ENCODE results near the gene USP14.

DNA sequence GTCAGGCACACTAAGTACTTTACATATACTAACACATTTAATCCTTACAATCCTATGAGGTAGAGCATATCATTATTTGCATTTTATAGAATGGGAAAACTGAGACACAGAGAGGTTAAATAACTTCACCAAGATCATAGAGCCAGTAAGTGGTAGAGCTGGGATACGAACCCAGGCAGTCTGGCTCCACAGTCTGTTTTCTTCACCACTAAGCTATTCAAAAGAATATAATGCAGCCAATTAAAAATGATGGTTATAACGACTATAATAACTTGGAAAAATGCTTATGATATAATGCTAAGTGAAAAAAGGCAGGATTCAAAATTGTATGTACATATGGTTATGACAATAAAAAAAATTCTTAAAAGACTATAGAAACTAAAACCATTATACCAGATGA is 102.2 kb downstream of the USP14 start:
- TF ChIP-seq, protein P1, sequence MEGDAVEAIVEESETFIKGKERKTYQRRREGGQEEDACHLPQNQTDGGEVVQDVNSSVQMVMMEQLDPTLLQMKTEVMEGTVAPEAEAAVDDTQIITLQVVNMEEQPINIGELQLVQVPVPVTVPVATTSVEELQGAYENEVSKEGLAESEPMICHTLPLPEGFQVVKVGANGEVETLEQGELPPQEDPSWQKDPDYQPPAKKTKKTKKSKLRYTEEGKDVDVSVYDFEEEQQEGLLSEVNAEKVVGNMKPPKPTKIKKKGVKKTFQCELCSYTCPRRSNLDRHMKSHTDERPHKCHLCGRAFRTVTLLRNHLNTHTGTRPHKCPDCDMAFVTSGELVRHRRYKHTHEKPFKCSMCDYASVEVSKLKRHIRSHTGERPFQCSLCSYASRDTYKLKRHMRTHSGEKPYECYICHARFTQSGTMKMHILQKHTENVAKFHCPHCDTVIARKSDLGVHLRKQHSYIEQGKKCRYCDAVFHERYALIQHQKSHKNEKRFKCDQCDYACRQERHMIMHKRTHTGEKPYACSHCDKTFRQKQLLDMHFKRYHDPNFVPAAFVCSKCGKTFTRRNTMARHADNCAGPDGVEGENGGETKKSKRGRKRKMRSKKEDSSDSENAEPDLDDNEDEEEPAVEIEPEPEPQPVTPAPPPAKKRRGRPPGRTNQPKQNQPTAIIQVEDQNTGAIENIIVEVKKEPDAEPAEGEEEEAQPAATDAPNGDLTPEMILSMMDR (conservative IDR thresholded peaks at IDR 0.05), result no peak
- TF ChIP-seq EZH2 (IDR thresholded peaks at IDR 0.05; ENCODE audit: low read depth), result no peak
